ENCODE results near the gene PLVAP.
"Not testable (repeated sequence)": the region's sequence is repeated elsewhere in the genome, so short reads cannot be mapped to it uniquely, and the experiment has no call there.

PLVAP gene

GRCh38 chr19:17398902-17399527, 21.9 kb upstream of the PLVAP start:
- no peak for DNase-seq

- DNase-seq, result peak; percentile 50
Measured at GRCh38 chr19:17394891-17395415, 17.8 kb upstream of the PLVAP start.

- DNase-seq, result no peak
Measured at GRCh38 chr19:17393914-17394313, 16.8 kb upstream of the PLVAP start, which contains the start of gene CCDC194. Gene CCDC194 (minus strand): TSS chr19:17394196. CDS start chr19:17394158, 38 bp downstream.

- no peak for DNase-seq
Measured at GRCh38 chr19:17393002-17393401, 15.9 kb upstream of the PLVAP start.

GRCh38 chr19:17391371-17392151, 14.4 kb upstream of the PLVAP start:
- no peak for DNase-seq

- peak; percentile 90 for DNase-seq
Measured at GRCh38 chr19:17390665-17391370, 13.7 kb upstream of the PLVAP start.

GRCh38 chr19:17389957-17390664, 13.0 kb upstream of the PLVAP start:
- no peak for DNase-seq

GRCh38 chr19:17389288-17389687, 12.1 kb upstream of the PLVAP start:
- no peak for DNase-seq

- peak; percentile 72 for DNase-seq
Measured at GRCh38 chr19:17385878-17386611, 8.9 kb upstream of the PLVAP start.

- no peak for DNase-seq
Measured at GRCh38 chr19:17380426-17381138, 3.4 kb upstream of the PLVAP start.

- no peak for DNase-seq
Measured at GRCh38 chr19:17379221-17379631, 2.1 kb upstream of the PLVAP start.

GRCh38 chr19:17378271-17378670, 1.1 kb upstream of the PLVAP start:
- DNase-seq, result no peak

- no peak for DNase-seq
Measured at GRCh38 chr19:17370026-17370587, 7.0 kb downstream of the PLVAP start.

- DNase-seq, result no peak
Measured at GRCh38 chr19:17365361-17365760, 11.8 kb downstream of the PLVAP start.

GRCh38 chr19:17363852-17364605, 13.1 kb downstream of the PLVAP start:
- DNase-seq, result not testable (repeated sequence)

- no peak for DNase-seq
Measured at GRCh38 chr19:17359905-17360800, 17.0 kb downstream of the PLVAP start.

GRCh38 chr19:17358395-17358794, 18.7 kb downstream of the PLVAP start:
- no peak for DNase-seq

- DNase-seq, result no peak
Measured at GRCh38 chr19:17357724-17358123, 19.4 kb downstream of the PLVAP start.

GRCh38 chr19:17357078-17357666, 20.0 kb downstream of the PLVAP start:
- no peak for DNase-seq

Data from activated T-cell treated with anti-CD3 and anti-CD28 coated beads, Interleukin-2, amount 50 U/mL, for 1 hour (primary cell).